PC-9 (cell line): ENCODE measurements around the gene PIAS1.

Experiments
- CTCF ChIP-seq: fragments of 200-600 bp; sonication (generic); conservative IDR thresholded peaks from 2 replicates; pipeline ENCODE4 v1.6.1; 2017; ENCODE audit warnings: mixed run types, antibody characterized with exemption, mild to moderate bottlenecking, moderate library complexity
- EZH2 ChIP-seq: fragments of 200-600 bp; sonication (generic); IDR thresholded peaks from 2 replicates; pipeline ENCODE4 v1.8.0; 2017; ENCODE audit warnings: antibody characterized with exemption, low read depth

- TF ChIP-seq EZH2 (no peak), CTCF (no peak)
Observed at GRCh38 chr15:68062214-68062613, 8.1 kb downstream of the PIAS1 start.
